Measurements from ENCODE around the gene INS. TPM values are rescaled to one million over a fixed set of nuclear protein-coding genes. Genes with fewer than 3 reads are reported as not detected.

Gene INS
- total and polyA plus RNA-seq, 7 donors: 0.65 to 2.8 TPM; not detected in 5

GRCh38 chr11:2148595-2148994, 12.4 kb downstream of the INS start:
- Histone ChIP-seq H3K4me1 (peaks cover 21% of the 10 kb centered on the region), H3K27ac (no peak overlapping the region), H3K4me3 (no peak overlapping the region), H3K27me3 (ENCODE audit: insufficient read depth in 3 of 3, low read length in 2 of 3) (peaks cover 0 to 39% (median 17%) of the 10 kb centered on the region in 3 donors), H3K36me3 (ENCODE audit: insufficient read depth in 1 of 2, low read depth in 1 of 2) (no peaks in the 10 kb centered on the region), H3K9me3 (no peaks in the 10 kb centered on the region)
- TF ChIP-seq, protein P1, sequence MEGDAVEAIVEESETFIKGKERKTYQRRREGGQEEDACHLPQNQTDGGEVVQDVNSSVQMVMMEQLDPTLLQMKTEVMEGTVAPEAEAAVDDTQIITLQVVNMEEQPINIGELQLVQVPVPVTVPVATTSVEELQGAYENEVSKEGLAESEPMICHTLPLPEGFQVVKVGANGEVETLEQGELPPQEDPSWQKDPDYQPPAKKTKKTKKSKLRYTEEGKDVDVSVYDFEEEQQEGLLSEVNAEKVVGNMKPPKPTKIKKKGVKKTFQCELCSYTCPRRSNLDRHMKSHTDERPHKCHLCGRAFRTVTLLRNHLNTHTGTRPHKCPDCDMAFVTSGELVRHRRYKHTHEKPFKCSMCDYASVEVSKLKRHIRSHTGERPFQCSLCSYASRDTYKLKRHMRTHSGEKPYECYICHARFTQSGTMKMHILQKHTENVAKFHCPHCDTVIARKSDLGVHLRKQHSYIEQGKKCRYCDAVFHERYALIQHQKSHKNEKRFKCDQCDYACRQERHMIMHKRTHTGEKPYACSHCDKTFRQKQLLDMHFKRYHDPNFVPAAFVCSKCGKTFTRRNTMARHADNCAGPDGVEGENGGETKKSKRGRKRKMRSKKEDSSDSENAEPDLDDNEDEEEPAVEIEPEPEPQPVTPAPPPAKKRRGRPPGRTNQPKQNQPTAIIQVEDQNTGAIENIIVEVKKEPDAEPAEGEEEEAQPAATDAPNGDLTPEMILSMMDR (IDR thresholded peaks at IDR 0.05): no peak
- ATAC-seq (no peak), DNase-seq (no peak)
- 44 to 72% (median 58%) methylated on average over 5 of the region's 5 CpGs for WGBS, 3 donors
- intact Hi-C loops (cut with DNase I): loop anchor here in 1 of 2 donors (5.0 kb wide), 2 partner anchors 56 to 266 kb away; no protein-coding TSS in a partner anchor

- intact Hi-C loops (cut with DNase I): loop anchor here in 1 of 2 donors (5.0 kb wide), 2 partner anchors 55 to 265 kb away; no protein-coding TSS in a partner anchor
- Histone ChIP-seq H3K36me3 (ENCODE audit: insufficient read depth in 1 of 2, low read depth in 1 of 2) (no peaks in the 10 kb centered on the region), H3K9me3 (no peaks in the 10 kb centered on the region), H3K4me1 (peaks cover 21% of the 10 kb centered on the region), H3K27ac (no peak overlapping the region), H3K4me3 (no peak overlapping the region), H3K27me3 (ENCODE audit: insufficient read depth in 3 of 3, low read length in 2 of 3) (peaks cover 3 to 50% (median 19%) of the 10 kb centered on the region in 3 donors)
- WGBS, 3 donors: 56 to 70% (median 61%) methylated on average over 11 of the region's 11 CpGs
- TF ChIP-seq, protein P1 (IDR thresholded peaks at IDR 0.05): no peak
- ATAC-seq (no peak), DNase-seq (no peak)
Measured at GRCh38 chr11:2147391-2147790, 13.6 kb downstream of the INS start.

GRCh38 chr11:2146051-2146450, 15.0 kb downstream of the INS start:
- peaks cover 15% of the 10 kb centered on the region for H3K4me1 ChIP-seq
- TF ChIP-seq, protein P1 (IDR thresholded peaks at IDR 0.05): no peak

GRCh38 chr11:2144544-2145248, 16.3 kb downstream of the INS start:
- Histone ChIP-seq H3K36me3 (ENCODE audit: insufficient read depth in 1 of 2, low read depth in 1 of 2) (no peaks in the 10 kb centered on the region), H3K27ac (no peak overlapping the region), H3K9me3 (no peaks in the 10 kb centered on the region), H3K27me3 (ENCODE audit: insufficient read depth in 3 of 3, low read length in 2 of 3) (peaks cover 5 to 67% (median 30%) of the 10 kb centered on the region in 3 donors), H3K4me1 (peaks cover 8% of the 10 kb centered on the region), H3K4me3 (peak overlapping the region; percentile 49)
- ATAC-seq: no peak
- intact Hi-C loops (cut with DNase I): loop anchor here in 1 of 2 donors (5.0 kb wide), 2 partner anchors 52 to 262 kb away; no protein-coding TSS in a partner anchor
- WGBS, 3 donors: 26 to 35% (median 28%) methylated on average over 18 of the region's 18 CpGs
- TF ChIP-seq, protein P1 (IDR thresholded peaks at IDR 0.05): no peak
- DNase-seq: no peak

More at GRCh38 chr11:2146051-2146450, 15.0 kb downstream of the INS start:
- Histone ChIP-seq H3K27ac (no peak overlapping the region), H3K27me3 (ENCODE audit: insufficient read depth in 3 of 3, low read length in 2 of 3) (peaks cover 5 to 63% (median 21%) of the 10 kb centered on the region in 3 donors), H3K4me3 (no peak overlapping the region), H3K9me3 (no peaks in the 10 kb centered on the region), H3K36me3 (ENCODE audit: insufficient read depth in 1 of 2, low read depth in 1 of 2) (no peaks in the 10 kb centered on the region)
- ATAC-seq: no peak
- intact Hi-C loops (cut with DNase I): loop anchor here in 1 of 2 donors (5.0 kb wide), 2 partner anchors 54 to 264 kb away; no protein-coding TSS in a partner anchor
- DNase-seq: no peak
- WGBS, 3 donors: 79 to 88% (median 84%) methylated on average over 19 of the region's 19 CpGs

All from psoas muscle (tissue), 8 donors.